H9 (cell line): ENCODE data around the gene WNT6. TPM values are rescaled to one million over a fixed set of nuclear protein-coding genes. Genes with fewer than 3 reads are reported as not detected.

ENCODE experiments used
- DNase-seq: peaks from one replicate; pipeline ENCODE4 v3.0.0-alpha.2; 2017
- H2AFZ ChIP-seq: one replicate; pipeline ENCODE4 v1.6.1; 2013; ENCODE audit warnings: mild to moderate bottlenecking, low read length, control low read depth, moderate library complexity
- H2AK5ac ChIP-seq: 2 replicates; pipeline ENCODE4 v1.6.1; 2013; ENCODE audit warnings: low read length, control low read depth, mixed read lengths; ENCODE audit not compliant: insufficient read length
- H2BK120ac ChIP-seq: one replicate; pipeline ENCODE4 v1.6.1; 2013; ENCODE audit warnings: low read depth, mild to moderate bottlenecking, low read length, control low read depth, inconsistent platforms; ENCODE audit not compliant: poor library complexity, severe bottlenecking
- H2BK12ac ChIP-seq: 2 replicates; pipeline ENCODE4 v1.6.1; 2013; ENCODE audit warnings: low read length, control low read depth, mixed read lengths, low read depth; ENCODE audit not compliant: insufficient read length
- H2BK15ac ChIP-seq: 2 replicates; pipeline ENCODE4 v1.6.1; 2013; ENCODE audit warnings: low read depth, low read length, control low read depth
- H2BK20ac ChIP-seq: one replicate; pipeline ENCODE4 v1.6.1; 2013; ENCODE audit warnings: low read depth, mild to moderate bottlenecking, low read length, control low read depth, inconsistent platforms; ENCODE audit not compliant: poor library complexity, severe bottlenecking
- H2BK5ac ChIP-seq: 2 replicates; pipeline ENCODE4 v1.6.1; 2013; ENCODE audit warnings: low read length, control low read depth, mixed read lengths; ENCODE audit not compliant: insufficient read length
- H3K14ac ChIP-seq: 2 replicates; pipeline ENCODE4 v1.6.1; 2013; ENCODE audit warnings: low read length, control low read depth; ENCODE audit not compliant: insufficient read depth
- H3K18ac ChIP-seq: 2 replicates; pipeline ENCODE4 v1.6.1; 2013; ENCODE audit warnings: low read depth, mild to moderate bottlenecking, mixed read lengths, low read length, control low read depth; ENCODE audit not compliant: insufficient read length
- H3K23ac ChIP-seq: 2 replicates; pipeline ENCODE4 v1.6.1; 2013; ENCODE audit warnings: low read length, control low read depth, mixed read lengths, low read depth; ENCODE audit not compliant: insufficient read length
- H3K23me2 ChIP-seq: 2 replicates; pipeline ENCODE4 v1.6.1; 2013; ENCODE audit warnings: low read depth, mild to moderate bottlenecking, mixed read lengths, low read length, control low read depth; ENCODE audit not compliant: insufficient read length, poor library complexity, severe bottlenecking
- H3K27ac ChIP-seq: 2 replicates; pipeline ENCODE4 v1.5.1; 2013; ENCODE audit warnings: low read length, control low read depth, mixed read lengths, low read depth; ENCODE audit not compliant: insufficient read length
- H3K27me3 ChIP-seq: 2 replicates; pipeline ENCODE4 v1.6.1; 2013; ENCODE audit warnings: low read length, control low read depth, inconsistent platforms; ENCODE audit not compliant: insufficient read depth
- H3K4ac ChIP-seq: 2 replicates; pipeline ENCODE4 v1.6.1; 2013; ENCODE audit warnings: low read depth, mild to moderate bottlenecking, control low read depth, inconsistent platforms, low read length, moderate library complexity
- H3K4me1 ChIP-seq: 2 replicates; pipeline ENCODE4 v1.6.1; 2013; ENCODE audit warnings: low read length, control low read depth, inconsistent platforms; ENCODE audit not compliant: insufficient read depth
- H3K4me2 ChIP-seq: 2 replicates; pipeline ENCODE4 v1.6.1; 2013; ENCODE audit warnings: low read length, control low read depth, mixed read lengths; ENCODE audit not compliant: insufficient read length, insufficient read depth
- H3K56ac ChIP-seq: 2 replicates; pipeline ENCODE4 v1.6.1; 2013; ENCODE audit warnings: low read depth, mild to moderate bottlenecking, mixed read lengths, low read length, control low read depth; ENCODE audit not compliant: insufficient read length
- H3K79me1 ChIP-seq: 2 replicates; pipeline ENCODE4 v1.6.1; 2013; ENCODE audit warnings: low read depth, mild to moderate bottlenecking, moderate library complexity, low read length, control low read depth, inconsistent platforms; ENCODE audit not compliant: insufficient read depth, poor library complexity, severe bottlenecking
- H3K79me2 ChIP-seq: 2 replicates; pipeline ENCODE4 v1.6.1; 2013; ENCODE audit warnings: low read length, control low read depth, inconsistent platforms; ENCODE audit not compliant: insufficient read depth
- H3K9ac ChIP-seq: 2 replicates; pipeline ENCODE4 v1.6.1; 2013; ENCODE audit warnings: low read length, control low read depth, mixed read lengths; ENCODE audit not compliant: insufficient read length; ENCODE audit errors: extremely low read depth
- H3K9me3 ChIP-seq: one replicate; pipeline ENCODE4 v1.6.1; 2013; ENCODE audit warnings: low read depth, low read length, inconsistent platforms; ENCODE audit not compliant: control insufficient read depth
- H3T11ph ChIP-seq: one replicate; pipeline ENCODE4 v1.6.1; 2013; ENCODE audit warnings: mild to moderate bottlenecking, low read length, control low read depth, inconsistent platforms
- H4K20me1 ChIP-seq: one replicate; pipeline ENCODE4 v1.6.1; 2013; ENCODE audit not compliant: control insufficient read depth, insufficient read length, insufficient read depth
- H4K5ac ChIP-seq: 2 replicates; pipeline ENCODE4 v1.6.1; 2013; ENCODE audit warnings: low read depth, mild to moderate bottlenecking, mixed read lengths, low read length, control low read depth; ENCODE audit not compliant: insufficient read length
- H4K8ac ChIP-seq: replicated peaks from 2 replicates; pipeline ENCODE4 v1.6.1; 2013; ENCODE audit warnings: low read length, control low read depth, mixed read lengths, low read depth; ENCODE audit not compliant: insufficient read length
- H4K91ac ChIP-seq: 2 replicates; pipeline ENCODE4 v1.6.1; 2013; ENCODE audit warnings: low read depth, mild to moderate bottlenecking, moderate library complexity, mixed read lengths, low read length, control low read depth; ENCODE audit not compliant: insufficient read length
- H3K27ac Mint-ChIP-seq, 3 experiments: 2 replicates in 2 of 3; 3 replicates in 1 of 3; pipeline ENCODE4 v1.8.0; 2020 to 2021; ENCODE audit warnings: mixed read lengths in 3 of 3, mild to moderate bottlenecking in 1 of 3, moderate library complexity in 1 of 3
- H3K27me3 Mint-ChIP-seq: 2 replicates; pipeline ENCODE4 v1.8.0; 2021; ENCODE audit warnings: low read depth, mild to moderate bottlenecking, moderate library complexity, mixed read lengths
- H3K36me3 Mint-ChIP-seq, 3 experiments: 2 replicates in 2 of 3; 3 replicates in 1 of 3; pipeline ENCODE4 v1.8.0; 2020 to 2021; ENCODE audit warnings: low read depth in 3 of 3, mixed read lengths in 3 of 3; ENCODE audit not compliant: insufficient read depth in 1 of 3
- H3K4me1 Mint-ChIP-seq, 2 experiments: 2 replicates each; pipeline ENCODE4 v1.8.0; 2020; ENCODE audit warnings: mixed read lengths in 2 of 2
- H3K4me3 Mint-ChIP-seq, 2 experiments: 2 replicates in 1 of 2; 3 replicates in 1 of 2; pipeline ENCODE4 v1.8.0; 2020 to 2021; ENCODE audit warnings: mild to moderate bottlenecking in 2 of 2, mixed read lengths in 2 of 2, moderate library complexity in 1 of 2
- H3K9me3 Mint-ChIP-seq, 2 experiments: 2 replicates in 1 of 2; 3 replicates in 1 of 2; pipeline ENCODE4 v1.8.0; 2020; ENCODE audit warnings: mild to moderate bottlenecking in 2 of 2, mixed read lengths in 2 of 2, moderate library complexity in 1 of 2
- CTCF ChIP-seq: fragments of 200-600 bp; sonication (generic); conservative IDR thresholded peaks from 3 replicates; pipeline ENCODE4 v1.8.0; 2021; ENCODE audit warnings: antibody characterized with exemption, mild to moderate bottlenecking
- WGBS: extraction: QIAGEN DNeasy Blood & Tissue Kit; methylation state at CpG from one replicate; pipeline ENCODE4 v1.1.7; 2013; ENCODE audit warnings: missing lambda C conversion rate, low lambda C conversion rate, mixed read lengths; ENCODE audit not compliant: insufficient read length; ENCODE audit errors: extremely low coverage; 5-methylcytosine and 5-hydroxymethylcytosine counted together
- total RNA-seq: library from RNA; stranded (reverse); gene quantifications from 2 replicates; pipeline ENCODE4 v1.2.1, GENCODE V29; 2021

WNT6 gene
- total RNA-seq, 1 experiment from 2014 or later, result not detected

GRCh38 chr2:218910741-218911140, 51.1 kb downstream of the WNT6 start:
- TF ChIP-seq CTCF, result no peak
- no CpG with 5 or more reads among the region's 6 CpGs for WGBS
- peaks cover 31% of the 10 kb centered on the region for H3K27me3 Mint-ChIP-seq
- Histone ChIP-seq H2BK120ac (no peak overlapping the region), H3K56ac (no peak overlapping the region), H2AK5ac (no peak overlapping the region), H3K9ac (no peak overlapping the region), H4K8ac (no peak overlapping the region), H3T11ph (no peak overlapping the region), H3K9me3 (no peaks in the 10 kb centered on the region), H4K91ac (no peak overlapping the region), H3K4ac (no peak overlapping the region), H2BK5ac (no peak overlapping the region), H2AFZ (no peak overlapping the region), H3K18ac (no peak overlapping the region), H3K23ac (no peak overlapping the region), H3K14ac (no peak overlapping the region), H4K20me1 (no peaks in the 10 kb centered on the region), H3K4me1 (no peaks in the 10 kb centered on the region; the same call in 1 of the 2 replicates), H3K27me3 (peaks cover 7% of the 10 kb centered on the region), H2BK20ac (no peak overlapping the region), H3K79me1 (no peaks in the 10 kb centered on the region), H4K5ac (no peak overlapping the region), H3K27ac (no peak overlapping the region), H3K23me2 (no peaks in the 10 kb centered on the region), H3K79me2 (no peaks in the 10 kb centered on the region), H2BK15ac (no peak overlapping the region), H2BK12ac (no peak overlapping the region), H3K4me2 (no peak overlapping the region)
- no peaks in the 10 kb centered on the region for H3K36me3 Mint-ChIP-seq
- no peak overlapping the region for H3K27ac Mint-ChIP-seq
- peaks cover 7 to 16% of the 10 kb centered on the region in 2 experiments for H3K4me1 Mint-ChIP-seq
- DNase-seq, result no peak
- H3K4me3 Mint-ChIP-seq, result no peak overlapping the region
- H3K9me3 Mint-ChIP-seq, result no peaks in the 10 kb centered on the region
